Choroid plexus epithelial cell (primary cell): Measurements from ENCODE around the gene CCDC40.
A peak's percentile ranks its signal among the peaks of the same experiment; 100 is the strongest.
"Not testable (repeated sequence)": the region's sequence is repeated elsewhere in the genome, so short reads cannot be mapped to it uniquely, and the experiment has no call there.

ENCODE experiments used
- DNase-seq: peaks from one replicate; pipeline ENCODE4 v3.0.0-alpha.2; 2010; ENCODE audit warnings: low read depth
- H3K4me3 ChIP-seq: 2 replicates; pipeline ENCODE4 v1.5.1; 2011; ENCODE audit warnings: low read depth, mild to moderate bottlenecking, control low read depth, low read length, moderate library complexity
- CTCF ChIP-seq: conservative IDR thresholded peaks from 2 replicates; pipeline ENCODE4 v1.5.1; 2011; ENCODE audit warnings: low read depth, mild to moderate bottlenecking, control low read depth, inconsistent platforms, low read length, moderate library complexity

Gene CCDC40

GRCh38 chr17:80035687-80035936 is 830 bp upstream of the CCDC40 start, which contains the start of gene TBC1D16:
TBC1D16 (minus strand) TSS chr17:80035872; CDS start chr17:80013547, 22,325 bp downstream.
- no peak for DNase-seq
- TF ChIP-seq CTCF, result no peak
- H3K4me3 ChIP-seq, result peak within 1 kb of the TSS; percentile 89

GRCh38 chr17:80036715-80037477 is 454 bp downstream of the CCDC40 start:
- no peak for DNase-seq
- TF ChIP-seq CTCF, result no peak
- peak overlapping the region; percentile 89 for H3K4me3 ChIP-seq

DNA sequence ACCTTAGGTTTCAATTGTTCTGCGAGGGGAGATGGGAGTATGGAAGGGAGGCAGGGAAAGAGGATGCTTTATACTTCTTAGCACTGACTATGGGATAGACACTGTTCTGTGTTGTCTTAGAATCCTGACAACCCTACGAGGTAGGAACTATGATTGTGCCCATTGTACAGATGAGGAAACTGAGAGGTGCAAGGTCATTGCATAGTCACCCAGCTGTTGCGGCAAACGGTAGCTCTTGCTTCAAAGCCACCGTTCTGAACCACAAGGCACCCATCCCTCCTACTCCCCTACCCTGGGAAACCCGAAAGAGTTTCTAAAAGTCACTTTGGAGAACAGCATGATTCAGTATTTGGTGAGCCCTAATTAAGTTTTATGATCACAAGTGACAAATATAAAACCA is 7.5 kb downstream of the CCDC40 start:
- no peak for TF ChIP-seq CTCF
- no peak for DNase-seq
- H3K4me3 ChIP-seq, result no peak overlapping the region

- no peak for DNase-seq
- H3K4me3 ChIP-seq, result no peak overlapping the region
- no peak for TF ChIP-seq CTCF
Observed at GRCh38 chr17:80045703-80046102, 9.3 kb downstream of the CCDC40 start.

DNA sequence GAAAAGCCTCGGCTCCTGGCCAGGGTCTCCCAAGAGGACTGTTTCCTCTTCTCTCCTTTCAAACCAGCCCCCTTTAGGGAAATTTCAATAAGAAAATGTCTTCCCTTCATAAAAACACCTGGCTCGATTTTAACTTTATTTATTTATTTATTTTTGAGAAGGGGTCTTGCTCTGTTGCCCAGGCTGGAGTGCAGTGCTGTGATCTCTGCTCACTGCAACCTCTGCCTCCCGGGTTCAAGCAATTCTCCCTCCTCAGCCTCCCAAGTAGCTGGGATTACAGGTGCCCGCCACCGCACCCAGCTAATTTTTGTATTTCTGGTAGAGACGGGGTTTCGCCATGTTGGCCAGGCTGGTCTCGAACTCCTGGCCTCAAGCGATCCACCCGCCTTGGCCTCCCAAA is 10.3 kb downstream of the CCDC40 start:
- DNase-seq, H3K4me3 ChIP-seq: not testable (repeated sequence)

GRCh38 chr17:80047176-80047575 is 10.7 kb downstream of the CCDC40 start:
- DNase-seq, result no peak
- TF ChIP-seq CTCF, result no peak
- H3K4me3 ChIP-seq, result no peak overlapping the region

DNA sequence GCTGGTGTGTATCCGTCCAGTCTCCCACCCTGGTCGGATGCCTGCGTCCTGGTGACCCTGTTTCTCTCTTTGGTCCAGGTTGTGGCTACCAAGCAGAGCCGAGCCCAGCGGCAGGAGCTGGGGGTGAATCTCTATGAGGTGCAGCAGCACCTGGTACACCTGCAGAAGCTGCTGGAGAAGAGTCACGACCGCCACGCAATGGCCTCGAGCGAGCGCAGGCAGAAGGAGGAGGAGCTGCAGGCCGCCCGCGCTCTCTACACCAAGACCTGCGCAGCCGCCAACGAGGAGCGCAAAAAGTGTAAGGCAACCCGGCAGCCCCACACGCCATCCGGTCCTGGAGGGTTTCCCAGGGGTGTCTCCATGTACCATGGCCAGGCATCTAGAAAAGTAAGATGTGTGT is 13.5 kb downstream of the CCDC40 start:
- no peak overlapping the region for H3K4me3 ChIP-seq
- no peak for TF ChIP-seq CTCF

More for the DNA sequence above, 13.5 kb downstream of the CCDC40 start:
- no peak for DNase-seq
